Fibroblast of villous mesenchyme (primary cell): ENCODE results near the gene MTPN. TPM values are rescaled to one million over a fixed set of nuclear protein-coding genes. Genes with fewer than 3 reads are reported as not detected.

Source experiments
- DNase-seq: peaks from one replicate; pipeline ENCODE4 v3.0.0-alpha.2; 2010; ENCODE audit warnings: low read depth
- H3K4me3 ChIP-seq: 2 replicates; pipeline ENCODE4 v1.5.1; 2011; ENCODE audit warnings: low read depth, mild to moderate bottlenecking, low read length
- CTCF ChIP-seq: IDR thresholded peaks from 2 replicates; pipeline ENCODE4 v1.5.1; 2012; ENCODE audit warnings: low read depth, mild to moderate bottlenecking, low read length; ENCODE audit not compliant: insufficient read depth
- total RNA-seq: library from RNA; depleted of rRNA; stranded (reverse); fragments of >200 nt; gene quantifications from 2 replicates; pipeline ENCODE4 v1.2.3, GENCODE V29; 2012

MTPN gene
- total RNA-seq, 1 donor = 158 TPM

GRCh38 chr7:135911099-135911498 lies 66.1 kb downstream of the MTPN start:
- H3K4me3 ChIP-seq = no peak overlapping the region
- TF ChIP-seq CTCF = no peak
- DNase-seq = no peak

- TF ChIP-seq CTCF = no peak
- no peak for DNase-seq
- no peak overlapping the region for H3K4me3 ChIP-seq
These were observed 66.6 kb downstream of the MTPN start for GRCh38 chr7:135910393-135911036.

- TF ChIP-seq CTCF = no peak
- no peak overlapping the region for H3K4me3 ChIP-seq
- DNase-seq = no peak
These were observed 71.3 kb downstream of the MTPN start for GRCh38 chr7:135905858-135906257.

- no peak for DNase-seq
- H3K4me3 ChIP-seq = no peak overlapping the region
- TF ChIP-seq CTCF = no peak
These were observed 71.8 kb downstream of the MTPN start for GRCh38 chr7:135905355-135905754.

GRCh38 chr7:135904282-135904681 lies 72.9 kb downstream of the MTPN start:
- H3K4me3 ChIP-seq = no peak overlapping the region
- no peak for DNase-seq
- no peak for TF ChIP-seq CTCF

- no peak for DNase-seq
- TF ChIP-seq CTCF = no peak
These were observed 75.3 kb downstream of the MTPN start for GRCh38 chr7:135901585-135902540.

More at GRCh38 chr7:135901585-135902540, 75.3 kb downstream of the MTPN start:
- H3K4me3 ChIP-seq = no peak overlapping the region
